DMS 273 treated with DMSO at 0.1 percent for 48 hours (cell line): ENCODE data around the gene RELT.

Experiments
- DNase-seq: peaks from one replicate; lab custom pipeline; 2025; lab: John Stamatoyannopoulos, UW

Gene RELT

GRCh38 chr11:73376803-73377629 is 817 bp downstream of the RELT start:
- no peak for DNase-seq

- no peak for DNase-seq
Observed at GRCh38 chr11:73379189-73379880, 3.1 kb downstream of the RELT start.

- no peak for DNase-seq
Observed at GRCh38 chr11:73380331-73380730, 4.1 kb downstream of the RELT start.

GRCh38 chr11:73380897-73381410 is 4.8 kb downstream of the RELT start:
- no peak for DNase-seq

GRCh38 chr11:73381589-73381988 is 5.4 kb downstream of the RELT start:
- DNase-seq, result no peak

GRCh38 chr11:73382183-73382582 is 6.0 kb downstream of the RELT start:
- no peak for DNase-seq

GRCh38 chr11:73382747-73383146 is 6.5 kb downstream of the RELT start:
- DNase-seq, result no peak

GRCh38 chr11:73383249-73384124 is 7.3 kb downstream of the RELT start:
- DNase-seq, result no peak

- DNase-seq, result no peak
Observed at GRCh38 chr11:73384125-73384441, 7.9 kb downstream of the RELT start.

GRCh38 chr11:73384531-73384871 is 8.3 kb downstream of the RELT start:
- no peak for DNase-seq

- no peak for DNase-seq
Observed at GRCh38 chr11:73384872-73385689, 8.9 kb downstream of the RELT start.

- no peak for DNase-seq
Observed at GRCh38 chr11:73386016-73386415, 9.8 kb downstream of the RELT start.

GRCh38 chr11:73386546-73386945 is 10.3 kb downstream of the RELT start:
- no peak for DNase-seq

- no peak for DNase-seq
Observed at GRCh38 chr11:73387594-73388264, 11.5 kb downstream of the RELT start.

- no peak for DNase-seq
Observed at GRCh38 chr11:73388265-73389133, 12.3 kb downstream of the RELT start.

- DNase-seq, result no peak
Observed at GRCh38 chr11:73389134-73389525, 12.9 kb downstream of the RELT start.

GRCh38 chr11:73389916-73390315 is 13.7 kb downstream of the RELT start:
- no peak for DNase-seq

GRCh38 chr11:73390601-73391565 is 14.7 kb downstream of the RELT start:
- DNase-seq, result no peak

GRCh38 chr11:73391665-73392064 is 15.5 kb downstream of the RELT start:
- DNase-seq, result no peak
